SK-N-SH treated with all-trans-retinoic acid at 6 μM for 48 hours (cell line): ENCODE measurements around the gene ARAP3.
"Not testable (repeated sequence)": the region's sequence is repeated elsewhere in the genome, so short reads cannot be mapped to it uniquely, and the experiment has no call there.

Source experiments
- ATAC-seq: fragments of 200-7000 bp; cut with Tn5 transposase; 3 replicates; pipeline ENCODE4 v1.9.1; 2020; ENCODE audit warnings: mild to moderate bottlenecking, moderate library complexity
- ARNTL ChIP-seq: fragments of 450-650 bp; formaldehyde crosslinking; IDR thresholded peaks from 2 replicates; pipeline ENCODE4 v1.5.0; 2020; ENCODE audit warnings: low read depth, mild to moderate bottlenecking, moderate library complexity, borderline replicate concordance
- BACH2 ChIP-seq: fragments of 250-450 bp; sonication (Bioruptor Pico); IDR thresholded peaks from 2 replicates; pipeline ENCODE4 v1.9.0; 2021; ENCODE audit warnings: mild to moderate bottlenecking, borderline replicate concordance
- CREB5 ChIP-seq: fragments of 250-450 bp; sonication (Bioruptor Pico); IDR thresholded peaks from 2 replicates; pipeline ENCODE4 v1.5.1; 2020; ENCODE audit warnings: low read depth, mild to moderate bottlenecking, moderate library complexity
- CSDC2 ChIP-seq: fragments of 250-450 bp; sonication (Bioruptor Pico); IDR thresholded peaks from 2 replicates; pipeline ENCODE4 v1.5.0; 2020; ENCODE audit warnings: mild to moderate bottlenecking, moderate library complexity
- ESRRG ChIP-seq: fragments of 250-450 bp; sonication (Bioruptor Pico); IDR thresholded peaks from 2 replicates; pipeline ENCODE4 v1.6.1; 2021; ENCODE audit warnings: mild to moderate bottlenecking
- ISL1 ChIP-seq: fragments of 250-450 bp; sonication (Bioruptor Pico); IDR thresholded peaks from 2 replicates; pipeline ENCODE4 v2.1.2; 2022; ENCODE audit warnings: mild to moderate bottlenecking, moderate library complexity
- OSR1 ChIP-seq: fragments of 250-450 bp; sonication (Bioruptor Pico); IDR thresholded peaks from 2 replicates; pipeline ENCODE4 v1.8.0; 2022; ENCODE audit warnings: moderate library complexity, mild to moderate bottlenecking, inconsistent platforms
- POU6F1 ChIP-seq: fragments of 250-450 bp; sonication (Bioruptor Pico); IDR thresholded peaks from 2 replicates; pipeline ENCODE4 v1.8.0; 2021; ENCODE audit warnings: low read depth, mild to moderate bottlenecking, moderate library complexity, borderline replicate concordance
- PPARA ChIP-seq: fragments of 250-450 bp; sonication (Bioruptor Pico); IDR thresholded peaks from 2 replicates; pipeline ENCODE4 v1.5.0; 2020; ENCODE audit warnings: mild to moderate bottlenecking, borderline replicate concordance
- RARB ChIP-seq: fragments of 250-450 bp; sonication (Bioruptor Pico); IDR thresholded peaks from 2 replicates; pipeline ENCODE4 v1.8.0; 2021; ENCODE audit warnings: mild to moderate bottlenecking, moderate library complexity
- SNAI2 ChIP-seq: fragments of 250-450 bp; sonication (Bioruptor Pico); IDR thresholded peaks from 2 replicates; pipeline ENCODE4 v1.5.0; 2020; ENCODE audit warnings: mild to moderate bottlenecking, moderate library complexity
- TCF4 ChIP-seq: fragments of 250-450 bp; sonication (Bioruptor Pico); IDR thresholded peaks from 2 replicates; pipeline ENCODE4 v1.8.0; 2021; ENCODE audit warnings: mild to moderate bottlenecking, moderate library complexity, borderline replicate concordance
- TOX ChIP-seq: fragments of 250-450 bp; sonication (Bioruptor Pico); IDR thresholded peaks from 2 replicates; pipeline ENCODE4 v1.8.0; 2021; ENCODE audit warnings: mild to moderate bottlenecking, moderate library complexity, borderline replicate concordance
- ZC3H10 ChIP-seq: fragments of 250-450 bp; sonication (Bioruptor Pico); IDR thresholded peaks from 2 replicates; pipeline ENCODE4 v1.5.1; 2021; ENCODE audit warnings: mild to moderate bottlenecking, moderate library complexity
- ZFP3 ChIP-seq: fragments of 250-450 bp; sonication (Bioruptor Pico); IDR thresholded peaks from 2 replicates; pipeline ENCODE4 v1.5.0; 2020; ENCODE audit warnings: mild to moderate bottlenecking, moderate library complexity
- ZFP30 ChIP-seq: fragments of 450-650 bp; formaldehyde crosslinking; IDR thresholded peaks from 2 replicates; pipeline ENCODE4 v1.5.0; 2022; ENCODE audit warnings: mild to moderate bottlenecking, moderate library complexity
- ZNF565 ChIP-seq: fragments of 450-650 bp; formaldehyde crosslinking; conservative IDR thresholded peaks from 2 replicates; pipeline ENCODE4 v1.5.0; 2020; ENCODE audit warnings: low read depth, mild to moderate bottlenecking, moderate library complexity
- ZNF8 ChIP-seq: fragments of 450-650 bp; formaldehyde crosslinking; IDR thresholded peaks from 2 replicates; pipeline ENCODE4 v1.5.0; 2020; ENCODE audit warnings: mild to moderate bottlenecking, moderate library complexity
- TF ChIP-seq, protein P1 (sequence below): fragments of 250-450 bp; sonication (Bioruptor Pico); IDR thresholded peaks from 2 replicates; pipeline ENCODE4 v1.8.0; 2020; ENCODE audit warnings: mild to moderate bottlenecking, moderate library complexity, borderline replicate concordance
- TF ChIP-seq, protein P2 (sequence below): fragments of 250-450 bp; sonication (Bioruptor Pico); IDR thresholded peaks from 2 replicates; pipeline ENCODE4 v1.5.1; 2021; ENCODE audit warnings: mild to moderate bottlenecking, moderate library complexity

The ARAP3 gene

GRCh38 chr5:141613344-141613743 lies 68.7 kb downstream of the ARAP3 start:
- TF ChIP-seq, protein P1, sequence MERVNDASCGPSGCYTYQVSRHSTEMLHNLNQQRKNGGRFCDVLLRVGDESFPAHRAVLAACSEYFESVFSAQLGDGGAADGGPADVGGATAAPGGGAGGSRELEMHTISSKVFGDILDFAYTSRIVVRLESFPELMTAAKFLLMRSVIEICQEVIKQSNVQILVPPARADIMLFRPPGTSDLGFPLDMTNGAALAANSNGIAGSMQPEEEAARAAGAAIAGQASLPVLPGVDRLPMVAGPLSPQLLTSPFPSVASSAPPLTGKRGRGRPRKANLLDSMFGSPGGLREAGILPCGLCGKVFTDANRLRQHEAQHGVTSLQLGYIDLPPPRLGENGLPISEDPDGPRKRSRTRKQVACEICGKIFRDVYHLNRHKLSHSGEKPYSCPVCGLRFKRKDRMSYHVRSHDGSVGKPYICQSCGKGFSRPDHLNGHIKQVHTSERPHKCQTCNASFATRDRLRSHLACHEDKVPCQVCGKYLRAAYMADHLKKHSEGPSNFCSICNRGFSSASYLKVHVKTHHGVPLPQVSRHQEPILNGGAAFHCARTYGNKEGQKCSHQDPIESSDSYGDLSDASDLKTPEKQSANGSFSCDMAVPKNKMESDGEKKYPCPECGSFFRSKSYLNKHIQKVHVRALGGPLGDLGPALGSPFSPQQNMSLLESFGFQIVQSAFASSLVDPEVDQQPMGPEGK (CRISPR knock-in tag): no peak
- no peak for TF ChIP-seq CREB5 (CRISPR knock-in tag)
- no peak for TF ChIP-seq TOX (CRISPR knock-in tag)
- no peak for TF ChIP-seq ARNTL (CRISPR knock-in tag)
- TF ChIP-seq, protein P2, sequence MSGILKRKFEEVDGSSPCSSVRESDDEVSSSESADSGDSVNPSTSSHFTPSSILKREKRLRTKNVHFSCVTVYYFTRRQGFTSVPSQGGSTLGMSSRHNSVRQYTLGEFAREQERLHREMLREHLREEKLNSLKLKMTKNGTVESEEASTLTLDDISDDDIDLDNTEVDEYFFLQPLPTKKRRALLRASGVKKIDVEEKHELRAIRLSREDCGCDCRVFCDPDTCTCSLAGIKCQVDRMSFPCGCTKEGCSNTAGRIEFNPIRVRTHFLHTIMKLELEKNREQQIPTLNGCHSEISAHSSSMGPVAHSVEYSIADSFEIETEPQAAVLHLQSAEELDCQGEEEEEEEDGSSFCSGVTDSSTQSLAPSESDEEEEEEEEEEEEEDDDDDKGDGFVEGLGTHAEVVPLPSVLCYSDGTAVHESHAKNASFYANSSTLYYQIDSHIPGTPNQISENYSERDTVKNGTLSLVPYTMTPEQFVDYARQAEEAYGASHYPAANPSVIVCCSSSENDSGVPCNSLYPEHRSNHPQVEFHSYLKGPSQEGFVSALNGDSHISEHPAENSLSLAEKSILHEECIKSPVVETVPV (CRISPR knock-in tag): no peak
- TF ChIP-seq POU6F1 (CRISPR knock-in tag): no peak
- TF ChIP-seq ZC3H10 (CRISPR knock-in tag): no peak
- TF ChIP-seq PPARA (CRISPR knock-in tag): no peak
- TF ChIP-seq RARB (CRISPR knock-in tag): no peak
- no peak for TF ChIP-seq ZFP3 (CRISPR knock-in tag)
- no peak for TF ChIP-seq ZFP30 (CRISPR knock-in tag)
- no peak for TF ChIP-seq BACH2
- TF ChIP-seq TCF4 (CRISPR knock-in tag): no peak
- TF ChIP-seq ZNF565 (CRISPR knock-in tag): no peak
- no peak for TF ChIP-seq OSR1 (CRISPR knock-in tag)

GRCh38 chr5:141611289-141611688 lies 70.7 kb downstream of the ARAP3 start:
- TF ChIP-seq TCF4 (CRISPR knock-in tag) (no peak), ZNF565 (CRISPR knock-in tag) (no peak), SNAI2 (no peak), CREB5 (CRISPR knock-in tag) (no peak), BACH2 (no peak), ZNF8 (CRISPR knock-in tag) (no peak), ESRRG (CRISPR knock-in tag) (no peak)
- TF ChIP-seq, protein P1 (CRISPR knock-in tag): no peak
- TF ChIP-seq, all 23 proteins: peak for 0
- ATAC-seq: no peak

More at GRCh38 chr5:141613344-141613743, 68.7 kb downstream of the ARAP3 start:
- no peak for ATAC-seq

- ATAC-seq: not testable (repeated sequence)
Observed at GRCh38 chr5:141609921-141610320, 72.1 kb downstream of the ARAP3 start.

- ATAC-seq: no peak
- TF ChIP-seq SNAI2 (no peak), RARB (CRISPR knock-in tag) (no peak), ISL1 (CRISPR knock-in tag) (no peak), CSDC2 (CRISPR knock-in tag) (no peak), ZNF565 (CRISPR knock-in tag) (no peak), CREB5 (CRISPR knock-in tag) (no peak), BACH2 (no peak), OSR1 (CRISPR knock-in tag) (no peak), ZNF8 (CRISPR knock-in tag) (no peak), ZFP30 (CRISPR knock-in tag) (no peak)
- TF ChIP-seq, protein P1 (CRISPR knock-in tag): no peak
- TF ChIP-seq, protein P2 (CRISPR knock-in tag): no peak
Observed at GRCh38 chr5:141609044-141609443, 73.0 kb downstream of the ARAP3 start.
